H1 (cell line): ENCODE results near the gene DNER. TPM values are rescaled to one million over a fixed set of nuclear protein-coding genes. Genes with fewer than 3 reads are reported as not detected.

Experiments used
- CTCF ChIA-PET: fragments of 300-600 bp; sonication (Branson Sonifier 250); formaldehyde crosslinking; loops from one replicate; lab custom pipeline; 2021; ENCODE audit not compliant: partially characterized antibody; lab: Charles Lee
- POLR2A ChIA-PET: fragments of 300-600 bp; sonication (Branson Sonifier 250); formaldehyde crosslinking; loops from one replicate; lab custom pipeline; 2021; ENCODE audit warnings: inconsistent platforms; ENCODE audit not compliant: partially characterized antibody; lab: Charles Lee
- DNase-seq, 2 experiments: peaks; one replicate each; pipeline versions ENCODE4 v3.0.0 to v3.0.0-alpha.2; 2010 to 2022; ENCODE audit warnings: low spot score in 2 of 2, low read depth in 1 of 2, mixed read lengths in 1 of 2
- FAIRE-seq: peaks from 2 replicates; lab custom pipeline; 2011; peaks lifted over from hg19 to GRCh38; lab: Jason Lieb, UNC
- H2AFZ ChIP-seq: 2 replicates; pipeline ENCODE4 v1.8.1; 2012; ENCODE audit warnings: low read length, inconsistent platforms
- H2AK5ac ChIP-seq: 2 replicates; pipeline ENCODE4 v1.6.1; 2013; ENCODE audit warnings: low read depth, low read length
- H2BK120ac ChIP-seq: replicated peaks from 2 replicates; pipeline ENCODE3; 2013; ENCODE audit warnings: low read depth, low read length, inconsistent platforms
- H2BK12ac ChIP-seq: 2 replicates; pipeline ENCODE4 v1.6.1; 2013; ENCODE audit warnings: low read depth, low read length
- H2BK15ac ChIP-seq: 2 replicates; pipeline ENCODE4 v1.6.1; 2013; ENCODE audit warnings: low read length
- H2BK20ac ChIP-seq: 2 replicates; pipeline ENCODE4 v1.6.1; 2013; ENCODE audit warnings: low read length
- H2BK5ac ChIP-seq: 2 replicates; pipeline ENCODE4 v1.6.1; 2013; ENCODE audit warnings: low read depth, low read length
- H3K14ac ChIP-seq: 2 replicates; pipeline ENCODE4 v1.6.1; 2013; ENCODE audit warnings: inconsistent platforms; ENCODE audit not compliant: insufficient read length
- H3K18ac ChIP-seq: 2 replicates; pipeline ENCODE4 v1.6.1; 2013; ENCODE audit warnings: low read length; ENCODE audit errors: extremely low read depth
- H3K23ac ChIP-seq: 2 replicates; pipeline ENCODE4 v1.6.1; 2013; ENCODE audit warnings: inconsistent platforms; ENCODE audit not compliant: insufficient read length
- H3K23me2 ChIP-seq: 2 replicates; pipeline ENCODE4 v1.6.1; 2013; ENCODE audit warnings: low read depth, low read length
- H3K27ac ChIP-seq: 2 replicates; pipeline ENCODE4 v1.6.1; 2011; ENCODE audit warnings: low read depth, low read length, inconsistent platforms
- H3K27me3 ChIP-seq, 4 experiments: replicated peaks in 1 of 4; 1 replicate in 1 of 4; 2 replicates in 3 of 4; pipeline versions ENCODE4 v1.6.1 to v1.8.1; 2011 to 2013; ENCODE audit warnings: low read length in 3 of 4, mild to moderate bottlenecking in 3 of 4, inconsistent platforms in 2 of 4, mixed read lengths in 2 of 4, moderate library complexity in 1 of 4; ENCODE audit not compliant: control insufficient read depth in 3 of 4, insufficient read depth in 3 of 4; ENCODE audit errors: extremely low read depth in 1 of 4
- H3K36me3 ChIP-seq, 4 experiments: 2 replicates each; pipeline versions ENCODE4 v1.6.1 to v1.8.1; 2011 to 2013; ENCODE audit warnings: mild to moderate bottlenecking in 4 of 4, low read length in 3 of 4, moderate library complexity in 2 of 4, control low read depth in 1 of 4, inconsistent platforms in 1 of 4; ENCODE audit not compliant: insufficient read depth in 4 of 4, control insufficient read depth in 2 of 4
- H3K4ac ChIP-seq: replicated peaks from 2 replicates; pipeline ENCODE3; 2013; ENCODE audit warnings: low read length, low read depth, mixed read lengths, inconsistent platforms; ENCODE audit not compliant: insufficient read length
- H3K4me1 ChIP-seq, 4 experiments: replicated peaks in 1 of 4; 1 replicate in 1 of 4; 2 replicates in 3 of 4; pipeline versions ENCODE4 v1.6.1 to v1.8.1; 2011 to 2013; ENCODE audit warnings: low read length in 3 of 4, inconsistent platforms in 2 of 4, mixed read lengths in 1 of 4; ENCODE audit not compliant: insufficient read depth in 4 of 4, control insufficient read depth in 3 of 4
- H3K4me2 ChIP-seq, 2 experiments: 2 replicates each; pipeline versions ENCODE4 v1.6.1 to v1.8.1; 2011 to 2013; ENCODE audit warnings: low read depth in 2 of 2, low read length in 2 of 2, control low read depth in 1 of 2, inconsistent platforms in 1 of 2, mild to moderate bottlenecking in 1 of 2; ENCODE audit not compliant: insufficient read depth in 1 of 2
- H3K4me3 ChIP-seq, 4 experiments: fragments of 200-600, 300-600 bp in 1 of 4; sonication (generic), shearing (Covaris generic), sonication (Bioruptor Twin) in 1 of 4; 2 replicates each; pipeline versions ENCODE4 v1.5.1 to v1.8.1; 2011 to 2016; ENCODE audit warnings: low read length in 4 of 4, low read depth in 3 of 4, control low read depth in 2 of 4, inconsistent platforms in 2 of 4, mild to moderate bottlenecking in 2 of 4, mixed read lengths in 1 of 4, moderate library complexity in 1 of 4; ENCODE audit not compliant: insufficient read depth in 2 of 4; ENCODE audit errors: extremely low read depth in 1 of 4
- H3K56ac ChIP-seq: replicated peaks from 2 replicates; pipeline ENCODE3; 2013; ENCODE audit warnings: low read depth, mild to moderate bottlenecking, mixed read lengths, low read length, inconsistent platforms; ENCODE audit not compliant: insufficient read length
- H3K79me1 ChIP-seq: 2 replicates; pipeline ENCODE4 v1.6.1; 2013; ENCODE audit warnings: low read depth, low read length, control low read depth
- H3K79me2 ChIP-seq, 2 experiments: 2 replicates each; pipeline versions ENCODE4 v1.6.1 to v1.8.1; 2012 to 2013; ENCODE audit warnings: low read length in 2 of 2, mild to moderate bottlenecking in 2 of 2, inconsistent platforms in 1 of 2; ENCODE audit not compliant: insufficient read depth in 2 of 2, control insufficient read depth in 1 of 2
- H3K9ac ChIP-seq, 4 experiments: replicated peaks in 1 of 4; 1 replicate in 1 of 4; 2 replicates in 3 of 4; pipeline versions ENCODE4 v1.6.1 to v1.8.1; 2011 to 2013; ENCODE audit warnings: low read depth in 3 of 4, low read length in 3 of 4, control low read depth in 2 of 4, mild to moderate bottlenecking in 2 of 4, moderate library complexity in 2 of 4, inconsistent platforms in 1 of 4; ENCODE audit errors: extremely low read depth in 1 of 4
- H3K9me3 ChIP-seq, 2 experiments: 2 replicates each; pipeline versions ENCODE4 v1.6.1 to v1.8.1; 2012 to 2013; ENCODE audit warnings: mild to moderate bottlenecking in 2 of 2, moderate library complexity in 2 of 2, control low read depth in 1 of 2, inconsistent platforms in 1 of 2, low read depth in 1 of 2, low read length in 1 of 2, mixed read lengths in 1 of 2; ENCODE audit not compliant: insufficient read depth in 2 of 2
- H4K20me1 ChIP-seq, 2 experiments: replicated peaks in 1 of 2; 2 replicates each; pipeline versions ENCODE3 to v1.8.1; 2011 to 2013; ENCODE audit warnings: inconsistent platforms in 2 of 2, low read length in 2 of 2, mild to moderate bottlenecking in 1 of 2; ENCODE audit not compliant: insufficient read depth in 2 of 2, control insufficient read depth in 1 of 2
- H4K5ac ChIP-seq: 2 replicates; pipeline ENCODE4 v1.6.1; 2013; ENCODE audit warnings: low read length, low read depth, mixed read lengths, inconsistent platforms; ENCODE audit not compliant: insufficient read length
- H4K8ac ChIP-seq: 2 replicates; pipeline ENCODE4 v1.8.0; 2013; ENCODE audit warnings: mild to moderate bottlenecking, moderate library complexity, low read length, inconsistent platforms; ENCODE audit not compliant: insufficient read depth; ENCODE audit errors: extremely low read depth
- H4K91ac ChIP-seq: replicated peaks from 2 replicates; pipeline ENCODE3; 2013; ENCODE audit warnings: low read length, mixed read lengths, inconsistent platforms; ENCODE audit not compliant: insufficient read length
- ATF2 ChIP-seq: IDR thresholded peaks from 2 replicates; pipeline ENCODE4 v1.6.1; 2012; ENCODE audit warnings: low read length, inconsistent platforms
- BCL11A ChIP-seq, 2 experiments: IDR thresholded peaks; one replicate each; pipeline ENCODE4 v1.6.1; 2011; ENCODE audit warnings: low read depth in 2 of 2, low read length in 2 of 2, mild to moderate bottlenecking in 2 of 2
- CEBPB ChIP-seq: IDR thresholded peaks from 2 replicates; pipeline ENCODE4 v1.6.1; 2012; ENCODE audit warnings: low read depth, low read length
- CREB1 ChIP-seq: IDR thresholded peaks from 2 replicates; pipeline ENCODE4 v1.6.1; 2012; ENCODE audit warnings: inconsistent platforms
- EP300 ChIP-seq, 2 experiments: IDR thresholded peaks; 1 replicate in 1 of 2; 2 replicates in 1 of 2; pipeline ENCODE4 v1.6.1; 2011 to 2012; ENCODE audit warnings: low read depth in 2 of 2, low read length in 2 of 2, mild to moderate bottlenecking in 2 of 2, borderline replicate concordance in 1 of 2, inconsistent platforms in 1 of 2, moderate library complexity in 1 of 2
- GABPA ChIP-seq: IDR thresholded peaks from 2 replicates; pipeline ENCODE4 v1.6.1; 2011; ENCODE audit warnings: mild to moderate bottlenecking, low read length, moderate library complexity, borderline replicate concordance; ENCODE audit not compliant: insufficient read depth
- KDM4A ChIP-seq: IDR thresholded peaks from one replicate; pipeline ENCODE4 v1.7.1; 2012; ENCODE audit warnings: low read depth, mild to moderate bottlenecking, moderate library complexity, low read length, inconsistent platforms; ENCODE audit not compliant: severe bottlenecking
- MAFK ChIP-seq: IDR thresholded peaks from 2 replicates; pipeline ENCODE4 v1.6.1; 2012; ENCODE audit warnings: low read depth, mild to moderate bottlenecking, improper control_type of control experiment, low read length
- POLR2A ChIP-seq, 2 experiments: IDR thresholded peaks; 1 replicate in 1 of 2; 2 replicates in 1 of 2; pipeline ENCODE4 v1.6.1; 2011; ENCODE audit warnings: low read depth in 2 of 2, low read length in 2 of 2, mild to moderate bottlenecking in 2 of 2; ENCODE audit errors: control extremely low read depth in 1 of 2
- POU5F1 ChIP-seq: IDR thresholded peaks from 2 replicates; pipeline ENCODE4 v1.6.1; 2011; ENCODE audit warnings: low read depth, mild to moderate bottlenecking, low read length, moderate library complexity
- RBBP5 ChIP-seq: IDR thresholded peaks from 2 replicates; pipeline ENCODE4 v1.7.1; 2012; ENCODE audit warnings: low read depth, mild to moderate bottlenecking, inconsistent platforms, low read length, moderate library complexity, borderline replicate concordance
- SIRT6 ChIP-seq: IDR thresholded peaks from one replicate; pipeline ENCODE4 v1.7.1; 2012; ENCODE audit warnings: low read length, inconsistent platforms
- SP4 ChIP-seq: IDR thresholded peaks from 2 replicates; pipeline ENCODE4 v1.6.1; 2012; ENCODE audit warnings: low read length, inconsistent platforms
- YY1 ChIP-seq: IDR thresholded peaks from 2 replicates; pipeline ENCODE4 v1.6.1; 2011; ENCODE audit warnings: low read depth, mild to moderate bottlenecking, low read length
- WGBS, 2 experiments: shearing (Covaris generic) in 1 of 2; methylation state at CpG; one replicate each; pipeline versions ENCODE4 v1.1.6 to v1.1.7; 2013 to 2015; ENCODE audit warnings: low lambda C conversion rate in 2 of 2, mixed read lengths in 2 of 2, inconsistent platforms in 1 of 2, low coverage in 1 of 2, missing lambda C conversion rate in 1 of 2; ENCODE audit not compliant: insufficient replicate concordance in 2 of 2, insufficient coverage in 1 of 2, insufficient read length in 1 of 2; ENCODE audit errors: extremely low coverage in 1 of 2, missing lambda C conversion rate in 1 of 2; 5-methylcytosine and 5-hydroxymethylcytosine counted together
- polyA plus RNA-seq, 7 experiments: library from polyadenylated mRNA; depleted of rRNA in 3 of 7; stranded (reverse) in 5 of 7; unstranded in 2 of 7; fragments of >200 nt in 5 of 7; fragments of 200-250 nt in 2 of 7; gene quantifications; 1 replicate in 5 of 7; 2 replicates in 1 of 7; 4 replicates in 1 of 7; pipeline versions ENCODE4 v1.2.1 to v1.2.3, GENCODE V29; 2011 to 2013; ENCODE audit warnings: missing spikeins in 2 of 7, mixed read lengths in 2 of 7
- total RNA-seq: library from RNA; stranded (reverse); fragmentation: NEBNext Ultra II Directional; extraction: Animal tissue kit (Norgen Biotek cat#: 25700); gene quantifications from 2 replicates; pipeline ENCODE4 v1.2.1, GENCODE V29; 2021

DNER gene
- total and polyA plus RNA-seq, 2 of the 8 experiments (the other 6 are each of a cell fraction or from before 2014, with no cell fraction given) = 6.8 to 16.3 TPM

- Histone ChIP-seq H3K79me1 (no peaks in the 10 kb centered on the region), H2BK12ac (no peak overlapping the region), H2BK15ac (no peak overlapping the region), H3K36me3 (no peaks in the 10 kb centered on the region), H2BK5ac (no peak overlapping the region), H4K20me1 (peaks cover 0 to 2% of the 10 kb centered on the region in 2 experiments), H3K9ac (no peak overlapping the region), H4K8ac (no peak overlapping the region), H3K27ac (no peak overlapping the region), H3K9me3 (peaks cover 0 to 4% of the 10 kb centered on the region in 2 experiments; a peak in 1 of 4 replicates), H3K27me3 (no peaks in the 10 kb centered on the region), H4K91ac (no peak overlapping the region), H3K23me2 (peaks cover 20% of the 10 kb centered on the region; the same call in 1 of the 2 replicates), H2BK20ac (no peak overlapping the region), H2AK5ac (no peak overlapping the region), H3K18ac (no peak overlapping the region), H2BK120ac (no peak overlapping the region), H2AFZ (no peak overlapping the region), H3K4me3 (no peak overlapping the region), H4K5ac (no peak overlapping the region), H3K79me2 (no peaks in the 10 kb centered on the region), H3K4me1 (no peaks in the 10 kb centered on the region), H3K4ac (no peak overlapping the region), H3K14ac (no peak overlapping the region), H3K23ac (no peak overlapping the region), H3K4me2 (no peak overlapping the region), H3K56ac (no peak overlapping the region)
- ChIA-PET CTCF (no interaction called here), POLR2A (no interaction called here)
- DNase-seq = no peak
- WGBS, 2 experiments = 93% methylated on average over 2 of the region's 2 CpGs; no CpG with 5 or more reads in 1 of the 2 experiments
- FAIRE-seq = no peak
- no peak for TF ChIP-seq SP4
- TF ChIP-seq MAFK = no peak
- no peak for TF ChIP-seq GABPA
- no peak for TF ChIP-seq RBBP5
- no peak for TF ChIP-seq BCL11A (IDR thresholded peaks at IDR 0.05; ENCODE audit: low read depth in 2 of 2, low read length in 2 of 2)
- TF ChIP-seq POU5F1 = no peak
- TF ChIP-seq CREB1 = no peak
- TF ChIP-seq CEBPB = no peak
- no peak for TF ChIP-seq YY1
- no peak for TF ChIP-seq EP300 (IDR thresholded peaks at IDR 0.05; ENCODE audit: borderline replicate concordance in 1 of 2, low read depth in 2 of 2, low read length in 2 of 2)
- TF ChIP-seq ATF2 = no peak
- no peak for TF ChIP-seq KDM4A
- no peak for TF ChIP-seq SIRT6
- TF ChIP-seq POLR2A (IDR thresholded peaks at IDR 0.05; ENCODE audit: control extremely low read depth in 1 of 2, low read depth in 2 of 2, low read length in 2 of 2) = no peak
Observed at GRCh38 chr2:229566370-229566769, 148.0 kb downstream of the DNER start.
